GM19467 (cell line): ENCODE measurements around the gene GPR68.
"Not testable (repeated sequence)": the region's sequence is repeated elsewhere in the genome, so short reads cannot be mapped to it uniquely, and the experiment has no call there.

Source experiments
- ATAC-seq: cut with Tn5 transposase; IDR thresholded peaks from one replicate; pipeline ENCODE4 v1.9.1; 2021; ENCODE audit warnings: mild to moderate bottlenecking, moderate library complexity; ENCODE audit not compliant: unreplicated experiment

GPR68 gene

GRCh38 chr14:91254461-91254860 lies 10.0 kb upstream of the GPR68 start:
- ATAC-seq, result no peak

GRCh38 chr14:91253795-91254323 lies 9.4 kb upstream of the GPR68 start:
- ATAC-seq, result no peak

GRCh38 chr14:91252871-91253794 lies 8.6 kb upstream of the GPR68 start:
- no peak for ATAC-seq

- ATAC-seq, result no peak
These were observed 6.4 kb upstream of the GPR68 start for GRCh38 chr14:91250912-91251311.

GRCh38 chr14:91249841-91250616 lies 5.5 kb upstream of the GPR68 start:
- ATAC-seq, result peak; percentile 92

GRCh38 chr14:91246051-91246852 lies 1.7 kb upstream of the GPR68 start:
- no peak for ATAC-seq

GRCh38 chr14:91245616-91246015 lies 1.1 kb upstream of the GPR68 start:
- ATAC-seq, result not testable (repeated sequence)

- no peak for ATAC-seq
These were observed 525 bp upstream of the GPR68 start for GRCh38 chr14:91245029-91245428.

GRCh38 chr14:91243074-91243471 lies 1.4 kb downstream of the GPR68 start:
- no peak for ATAC-seq

- no peak for ATAC-seq
These were observed 1.9 kb downstream of the GPR68 start for GRCh38 chr14:91242635-91243034.

- peak; percentile 59 for ATAC-seq
These were observed 2.6 kb downstream of the GPR68 start for GRCh38 chr14:91241863-91242262.

- ATAC-seq, result no peak
These were observed 5.8 kb downstream of the GPR68 start for GRCh38 chr14:91238661-91239060.

GRCh38 chr14:91238085-91238484 lies 6.4 kb downstream of the GPR68 start:
- no peak for ATAC-seq

GRCh38 chr14:91237219-91237618 lies 7.3 kb downstream of the GPR68 start:
- no peak for ATAC-seq

GRCh38 chr14:91235841-91236240 lies 8.7 kb downstream of the GPR68 start:
- no peak for ATAC-seq

GRCh38 chr14:91234791-91235114 lies 9.8 kb downstream of the GPR68 start:
- no peak for ATAC-seq

- ATAC-seq, result no peak
These were observed 10.3 kb downstream of the GPR68 start for GRCh38 chr14:91233936-91234790.

GRCh38 chr14:91232603-91233002 lies 11.9 kb downstream of the GPR68 start:
- no peak for ATAC-seq

- no peak for ATAC-seq
These were observed 12.5 kb downstream of the GPR68 start for GRCh38 chr14:91232052-91232451.

GRCh38 chr14:91231446-91231845 lies 13.1 kb downstream of the GPR68 start:
- ATAC-seq, result no peak
